ENCODE results near the gene NKAIN2. TPM values are rescaled to one million over a fixed set of nuclear protein-coding genes. Genes with fewer than 3 reads are reported as not detected.
"Not testable (repeated sequence)": the region's sequence is repeated elsewhere in the genome, so short reads cannot be mapped to it uniquely, and the experiment has no call there.

NKAIN2 gene
- total RNA-seq, 1 experiment from 2014 or later, result not detected

GRCh38 chr6:124494956-124495664 is 691.4 kb downstream of the NKAIN2 start:
- no peak for DNase-seq (ENCODE audit: low read depth)

- no peak for DNase-seq (ENCODE audit: low read depth)
Measured at GRCh38 chr6:124495665-124496190, 692.1 kb downstream of the NKAIN2 start.

GRCh38 chr6:124496334-124496733 is 692.7 kb downstream of the NKAIN2 start:
- no peak for DNase-seq (ENCODE audit: low read depth)

GRCh38 chr6:124512431-124512830 is 708.8 kb downstream of the NKAIN2 start:
- no peak for DNase-seq (ENCODE audit: low read depth)

- no peak for DNase-seq (ENCODE audit: low read depth)
Measured at GRCh38 chr6:124517339-124517738, 713.7 kb downstream of the NKAIN2 start.

- no peak for DNase-seq (ENCODE audit: low read depth)
Measured at GRCh38 chr6:124520514-124520913, 716.8 kb downstream of the NKAIN2 start.

- DNase-seq (ENCODE audit: low read depth), result no peak
Measured at GRCh38 chr6:124522335-124522734, 718.7 kb downstream of the NKAIN2 start.

GRCh38 chr6:124524491-124525200 is 721.0 kb downstream of the NKAIN2 start:
- DNase-seq (ENCODE audit: low read depth), result no peak

GRCh38 chr6:124530926-124531325 is 727.3 kb downstream of the NKAIN2 start:
- no peak for DNase-seq (ENCODE audit: low read depth)

GRCh38 chr6:124535299-124535698 is 731.6 kb downstream of the NKAIN2 start:
- no peak for DNase-seq (ENCODE audit: low read depth)

GRCh38 chr6:124535746-124536145 is 732.1 kb downstream of the NKAIN2 start:
- peak; percentile 37 for DNase-seq (ENCODE audit: low read depth)

- no peak for DNase-seq (ENCODE audit: low read depth)
Measured at GRCh38 chr6:124536157-124536841, 732.6 kb downstream of the NKAIN2 start.

- DNase-seq (ENCODE audit: low read depth), result no peak
Measured at GRCh38 chr6:124536842-124537191, 733.2 kb downstream of the NKAIN2 start.

- DNase-seq (ENCODE audit: low read depth), result no peak
Measured at GRCh38 chr6:124539096-124539495, 735.4 kb downstream of the NKAIN2 start.

GRCh38 chr6:124541573-124541972 is 737.9 kb downstream of the NKAIN2 start:
- no peak for DNase-seq (ENCODE audit: low read depth)

- no peak for DNase-seq (ENCODE audit: low read depth)
Measured at GRCh38 chr6:124546601-124547000, 742.9 kb downstream of the NKAIN2 start.

- no peak for DNase-seq (ENCODE audit: low read depth)
Measured at GRCh38 chr6:124551711-124552233, 748.1 kb downstream of the NKAIN2 start.

GRCh38 chr6:124557873-124558272 is 754.2 kb downstream of the NKAIN2 start:
- no peak for DNase-seq (ENCODE audit: low read depth)

- DNase-seq (ENCODE audit: low read depth), result not testable (repeated sequence)
Measured at GRCh38 chr6:124560078-124560477, 756.4 kb downstream of the NKAIN2 start.

GRCh38 chr6:124560873-124561567 is 757.4 kb downstream of the NKAIN2 start:
- DNase-seq (ENCODE audit: low read depth), result no peak

GRCh38 chr6:124561635-124562130 is 758.0 kb downstream of the NKAIN2 start:
- DNase-seq (ENCODE audit: low read depth), result no peak
